Spleen (tissue), 11 donors: Measurements from ENCODE around the gene WDR86. TPM values are rescaled to one million over a fixed set of nuclear protein-coding genes. Genes with fewer than 3 reads are reported as not detected.

Source experiments
- DNase-seq: peaks from one replicate; pipeline ENCODE4 v3.0.0-alpha.2; 2020
- H3K27ac ChIP-seq, 8 donors: fragments of 200-600 bp; sonication (generic) in 7 of 8; 1 replicate in 4 of 8; 2 replicates in 4 of 8; pipeline versions ENCODE4 v1.5.0 to v1.8.0; 2016 to 2021; ENCODE audit warnings: inconsistent platforms in 4 of 8, mild to moderate bottlenecking in 4 of 8, moderate library complexity in 1 of 8
- H3K27me3 ChIP-seq, 7 donors: fragments of 200-600 bp; sonication (generic) in 6 of 7; replicated peaks in 1 of 7; 1 replicate in 4 of 7; 2 replicates in 3 of 7; pipeline versions ENCODE4 v1.5.0 to v1.8.0; 2016 to 2021; ENCODE audit warnings: inconsistent platforms in 3 of 7, mild to moderate bottlenecking in 1 of 7
- H3K36me3 ChIP-seq, 6 donors: fragments of 200-600 bp; sonication (generic) in 5 of 6; 1 replicate in 4 of 6; 2 replicates in 2 of 6; pipeline versions ENCODE4 v1.5.0 to v1.8.0; 2016 to 2021; ENCODE audit warnings: inconsistent platforms in 2 of 6
- H3K4me1 ChIP-seq, 6 donors: fragments of 200-600 bp; sonication (generic) in 5 of 6; 1 replicate in 3 of 6; 2 replicates in 3 of 6; pipeline versions ENCODE4 v1.5.0 to v1.8.0; 2016 to 2021; ENCODE audit warnings: inconsistent platforms in 3 of 6
- H3K4me3 ChIP-seq, 8 donors: fragments of 200-600 bp; sonication (generic) in 7 of 8; 1 replicate in 4 of 8; 2 replicates in 4 of 8; pipeline versions ENCODE4 v1.5.0 to v1.8.0; 2016 to 2021; ENCODE audit warnings: inconsistent platforms in 4 of 8, mild to moderate bottlenecking in 4 of 8, moderate library complexity in 2 of 8
- H3K9me3 ChIP-seq, 8 donors: fragments of 200-600 bp; sonication (generic) in 7 of 8; 1 replicate in 4 of 8; 2 replicates in 4 of 8; pipeline versions ENCODE4 v1.5.0 to v1.8.0; 2016 to 2021; ENCODE audit warnings: inconsistent platforms in 4 of 8
- CTCF ChIP-seq, 11 experiments: fragments of 200-600 bp in 7 of 11; fragments of 450-650 bp in 4 of 11; sonication (generic) in 4 of 11; IDR thresholded peaks in 8 of 11; conservative IDR thresholded peaks in 3 of 11; 1 replicate in 7 of 11; 2 replicates in 4 of 11; pipeline versions ENCODE4 v1.4.0 to v1.8.0; 2016 to 2021; ENCODE audit warnings: antibody characterized with exemption in 11 of 11, inconsistent platforms in 4 of 11, mild to moderate bottlenecking in 1 of 11
- POLR2A ChIP-seq, 3 donors: fragments of 450-650 bp; IDR thresholded peaks; one replicate each; pipeline ENCODE4 v1.5.1; 2017; ENCODE audit warnings: antibody characterized with exemption in 3 of 3, mild to moderate bottlenecking in 1 of 3
- POLR2AphosphoS5 ChIP-seq, 3 donors: sonication (generic); formaldehyde crosslinking; IDR thresholded peaks; one replicate each; pipeline ENCODE4 v1.5.1; 2017; ENCODE audit warnings: antibody characterized with exemption in 3 of 3
- WGBS, 5 donors: extraction: QIAGEN DNeasy Blood & Tissue Kit in 3 of 5; methylation state at CpG; one replicate each; pipeline versions ENCODE4 v1.1.5 to v1.1.7; 2013 to 2018; 5-methylcytosine and 5-hydroxymethylcytosine counted together
- intact Hi-C: fragments of 100-400 bp; cut with DNase I; formaldehyde crosslinking; loops from one replicate; pipeline ENCODE4 v1.15.0; 2023; ENCODE audit warnings: low total_unique reads
- polyA plus RNA-seq, 3 donors: library from polyadenylated mRNA; stranded (reverse); fragments of 200-250 nt; gene quantifications; one replicate each; pipeline ENCODE4 v1.2.1, GENCODE V29; 2013
- total RNA-seq, 7 donors: library from RNA; depleted of rRNA in 3 of 7; stranded (reverse); fragments of >200 nt in 3 of 7; fragmentation: NEBNext Ultra II Directional in 4 of 7; extraction: Animal tissue kit (Norgen Biotek cat#: 25700) in 4 of 7; gene quantifications; one replicate each; pipeline versions ENCODE4 v1.1.0 to v1.2.1, GENCODE V29; 2016 to 2021
- donor health status: healthy with polysubstance abuse.
- donor health status: DM: no; HTN: no; CAD: no; lungs with moderate emphysema.
- donor health status: DM: no; HTN: no; CAD: no.
- donor health status: Bipolar disorder and iron deficiency.
- donor health status: healthy.
- donor health status: DM: no; HTN: no; CAD: no.
- donor health status: DM: yes; HTN: yes; CAD: no.

Gene WDR86
- total and polyA plus RNA-seq, 10 donors: 2.8 to 71.9 (median 49.2) TPM

- intact Hi-C loops: loop anchor here (5.0 kb wide), 1 partner anchor 35 kb away; no protein-coding TSS in a partner anchor
- Histone ChIP-seq H3K4me3 (peak overlapping the region in 1 of 8 donors; percentile 34), H3K36me3 (peaks cover 0 to 91% (median 57%) of the 10 kb centered on the region in 6 donors), H3K4me1 (peaks cover 34 to 69% (median 44%) of the 10 kb centered on the region in 6 donors), H3K27ac (peak overlapping the region; percentile 55 to 96 (median 91)), H3K9me3 (no peaks in the 10 kb centered on the region), H3K27me3 (no peaks in the 10 kb centered on the region)
- TF ChIP-seq POLR2A (IDR thresholded peaks at IDR 0.05) (no peak), POLR2AphosphoS5 (IDR thresholded peaks at IDR 0.05) (no peak), CTCF (IDR thresholded peaks at IDR 0.05 in 8 of 11, conservative IDR thresholded peaks at IDR 0.05 in 3 of 11) (no peak)
- WGBS, 5 donors: 14 to 29% (median 22%) methylated on average over 6 of the region's 6 CpGs
- no peak for DNase-seq
Measured at GRCh38 chr7:151351967-151352366, 57.9 kb downstream of the WDR86 start.

- intact Hi-C loops: loop anchor here (5.0 kb wide), 1 partner anchor 34 kb away; no protein-coding TSS in a partner anchor
Measured at GRCh38 chr7:151351027-151351426, 58.8 kb downstream of the WDR86 start.

GRCh38 chr7:151349507-151349853 is 60.4 kb downstream of the WDR86 start:
- TF ChIP-seq CTCF (IDR thresholded peaks at IDR 0.05 in 8 of 11, conservative IDR thresholded peaks at IDR 0.05 in 3 of 11): no peak
- peak in 1 of 3 donors; percentile 13 for TF ChIP-seq POLR2AphosphoS5 (IDR thresholded peaks at IDR 0.05)

More at GRCh38 chr7:151351027-151351426, 58.8 kb downstream of the WDR86 start:
- DNase-seq: peak; percentile 84
- H3K36me3 ChIP-seq: peaks cover 0 to 91% (median 56%) of the 10 kb centered on the region in 6 donors
- TF ChIP-seq CTCF (IDR thresholded peaks at IDR 0.05 in 8 of 11, conservative IDR thresholded peaks at IDR 0.05 in 3 of 11) (peak in 1 of 11 experiments; percentile 42), POLR2A (IDR thresholded peaks at IDR 0.05) (no peak), POLR2AphosphoS5 (IDR thresholded peaks at IDR 0.05) (peak in 1 of 3 donors; percentile 27)
- H3K27me3 ChIP-seq: no peaks in the 10 kb centered on the region
- H3K9me3 ChIP-seq: no peaks in the 10 kb centered on the region
- peak overlapping the region in 7 of 8 donors; percentile 61 to 96 (median 92) for H3K27ac ChIP-seq
- peak overlapping the region in 1 of 8 donors; percentile 70 for H3K4me3 ChIP-seq
- 49 to 77% (median 61%) methylated on average over 7 to 8 of the region's 8 CpGs for WGBS, 5 donors
- peaks cover 35 to 78% (median 46%) of the 10 kb centered on the region in 6 donors for H3K4me1 ChIP-seq

GRCh38 chr7:151348970-151349369 is 60.9 kb downstream of the WDR86 start:
- Histone ChIP-seq H3K9me3 (no peaks in the 10 kb centered on the region), H3K27ac (peak overlapping the region; percentile 88 to 96 (median 92)), H3K4me3 (peak overlapping the region in 2 of 8 donors; percentile 42 to 70), H3K36me3 (peaks cover 0 to 90% (median 51%) of the 10 kb centered on the region in 6 donors), H3K4me1 (peaks cover 35 to 99% (median 48%) of the 10 kb centered on the region in 6 donors), H3K27me3 (no peaks in the 10 kb centered on the region)
- 16 to 25% (median 22%) methylated on average over 4 of the region's 4 CpGs for WGBS, 5 donors
- DNase-seq: no peak
- intact Hi-C loops: no loop called here
- TF ChIP-seq POLR2A (IDR thresholded peaks at IDR 0.05) (no peak), POLR2AphosphoS5 (IDR thresholded peaks at IDR 0.05) (no peak), CTCF (IDR thresholded peaks at IDR 0.05 in 8 of 11, conservative IDR thresholded peaks at IDR 0.05 in 3 of 11) (no peak)

More at GRCh38 chr7:151349507-151349853, 60.4 kb downstream of the WDR86 start:
- H3K27me3 ChIP-seq: no peaks in the 10 kb centered on the region
- WGBS, 5 donors: 21 to 39% (median 25%) methylated on average over 5 of the region's 5 CpGs
- H3K36me3 ChIP-seq: peaks cover 0 to 91% (median 54%) of the 10 kb centered on the region in 6 donors
- intact Hi-C loops: no loop called here
- DNase-seq: no peak
- no peaks in the 10 kb centered on the region for H3K9me3 ChIP-seq
- peaks cover 35 to 94% (median 48%) of the 10 kb centered on the region in 6 donors for H3K4me1 ChIP-seq
- peak overlapping the region; percentile 88 to 96 (median 92) for H3K27ac ChIP-seq
- H3K4me3 ChIP-seq: peak overlapping the region in 6 of 8 donors; percentile 21 to 70 (median 36)
